Measurements from ENCODE around the gene PRIMA1. TPM values are rescaled to one million over a fixed set of nuclear protein-coding genes. Genes with fewer than 3 reads are reported as not detected.

The PRIMA1 gene
- total RNA-seq, 1 donor from 2014 or later: 4.0 TPM

DNA sequence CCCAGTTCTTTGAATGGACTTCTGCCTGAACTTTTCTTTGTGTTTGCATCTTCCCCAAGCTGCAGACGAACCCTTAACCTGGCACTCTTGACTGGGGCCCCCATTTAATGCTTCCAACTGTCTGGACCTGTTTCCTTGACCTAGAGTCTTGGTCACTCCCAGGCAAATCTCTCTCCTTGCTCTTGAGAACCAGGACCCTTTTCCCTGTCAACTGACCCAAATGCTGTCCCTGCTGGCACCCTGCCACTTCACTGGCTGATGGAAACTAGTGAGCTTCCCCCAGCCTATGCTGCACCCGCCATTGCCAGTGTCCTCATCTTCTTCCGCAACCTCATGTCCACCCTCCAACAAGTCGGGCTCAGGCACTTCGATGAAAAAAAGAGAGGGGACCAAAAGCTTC lies 79.5 kb downstream of the PRIMA1 start:
- H3K4me3 Mint-ChIP-seq (ENCODE audit: low read depth): no peak overlapping the region
- DNase-seq (ENCODE audit: low spot score, unreplicated experiment): no peak
- no peaks in the 10 kb centered on the region for H3K9me3 Mint-ChIP-seq (ENCODE audit: low read depth)
- TF ChIP-seq, protein P1, sequence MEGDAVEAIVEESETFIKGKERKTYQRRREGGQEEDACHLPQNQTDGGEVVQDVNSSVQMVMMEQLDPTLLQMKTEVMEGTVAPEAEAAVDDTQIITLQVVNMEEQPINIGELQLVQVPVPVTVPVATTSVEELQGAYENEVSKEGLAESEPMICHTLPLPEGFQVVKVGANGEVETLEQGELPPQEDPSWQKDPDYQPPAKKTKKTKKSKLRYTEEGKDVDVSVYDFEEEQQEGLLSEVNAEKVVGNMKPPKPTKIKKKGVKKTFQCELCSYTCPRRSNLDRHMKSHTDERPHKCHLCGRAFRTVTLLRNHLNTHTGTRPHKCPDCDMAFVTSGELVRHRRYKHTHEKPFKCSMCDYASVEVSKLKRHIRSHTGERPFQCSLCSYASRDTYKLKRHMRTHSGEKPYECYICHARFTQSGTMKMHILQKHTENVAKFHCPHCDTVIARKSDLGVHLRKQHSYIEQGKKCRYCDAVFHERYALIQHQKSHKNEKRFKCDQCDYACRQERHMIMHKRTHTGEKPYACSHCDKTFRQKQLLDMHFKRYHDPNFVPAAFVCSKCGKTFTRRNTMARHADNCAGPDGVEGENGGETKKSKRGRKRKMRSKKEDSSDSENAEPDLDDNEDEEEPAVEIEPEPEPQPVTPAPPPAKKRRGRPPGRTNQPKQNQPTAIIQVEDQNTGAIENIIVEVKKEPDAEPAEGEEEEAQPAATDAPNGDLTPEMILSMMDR (IDR thresholded peaks at IDR 0.05; ENCODE audit: unreplicated experiment): no peak
- no peaks in the 10 kb centered on the region for H3K4me1 Mint-ChIP-seq (ENCODE audit: low read depth)
- peaks cover 9% of the 10 kb centered on the region for H3K27me3 Mint-ChIP-seq
- no peak overlapping the region for H3K27ac Mint-ChIP-seq
- no peaks in the 10 kb centered on the region for H3K36me3 Mint-ChIP-seq (ENCODE audit: insufficient read depth)

DNA sequence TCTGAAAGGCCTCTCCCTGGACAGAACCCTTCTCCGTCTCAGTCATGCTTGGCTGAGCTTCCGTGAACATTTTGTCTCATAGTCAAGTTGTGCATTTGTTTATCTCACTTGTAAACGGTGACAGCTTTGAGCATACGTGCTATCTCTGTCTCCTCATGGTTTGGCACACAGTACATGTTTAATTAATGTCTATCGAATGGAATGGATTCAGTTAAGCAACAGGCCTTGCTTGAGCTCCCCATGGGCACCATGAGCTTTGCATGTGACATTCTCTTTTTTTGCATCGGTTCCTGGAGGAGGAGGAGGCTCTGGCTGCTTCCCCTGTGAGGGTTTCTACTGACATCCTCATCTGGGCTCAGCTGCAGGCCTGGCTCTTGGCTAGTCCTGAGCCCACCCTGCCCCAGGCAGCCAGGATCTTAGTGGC lies 80.0 kb downstream of the PRIMA1 start:
- H3K27ac Mint-ChIP-seq: no peak overlapping the region
- H3K4me3 Mint-ChIP-seq (ENCODE audit: low read depth): no peak overlapping the region
- H3K27me3 Mint-ChIP-seq: peaks cover 6% of the 10 kb centered on the region
- H3K4me1 Mint-ChIP-seq (ENCODE audit: low read depth): no peaks in the 10 kb centered on the region
- TF ChIP-seq, protein P1 (IDR thresholded peaks at IDR 0.05; ENCODE audit: unreplicated experiment): no peak
- no peaks in the 10 kb centered on the region for H3K9me3 Mint-ChIP-seq (ENCODE audit: low read depth)
- no peak for DNase-seq (ENCODE audit: low spot score, unreplicated experiment)
- H3K36me3 Mint-ChIP-seq (ENCODE audit: insufficient read depth): no peaks in the 10 kb centered on the region

DNA sequence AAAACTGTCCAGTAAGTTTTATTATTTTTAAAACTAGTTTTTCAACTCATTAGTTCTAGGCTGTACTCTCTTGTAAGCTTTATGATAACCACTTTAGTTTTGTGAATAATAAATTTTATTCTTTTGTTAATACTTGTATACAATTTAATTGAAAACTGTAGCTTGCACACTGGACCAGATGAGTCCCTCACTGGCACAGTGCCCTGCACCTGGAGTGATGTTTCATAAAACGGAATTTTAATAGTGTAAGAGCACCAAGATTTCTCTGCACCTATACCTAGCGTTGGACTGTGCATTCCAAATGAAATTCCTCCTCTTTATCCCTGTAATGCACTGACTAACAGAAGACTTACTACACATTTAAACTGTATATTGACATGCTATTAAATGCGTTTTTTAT lies 80.8 kb downstream of the PRIMA1 start:
- TF ChIP-seq, protein P1 (IDR thresholded peaks at IDR 0.05; ENCODE audit: unreplicated experiment): no peak
- DNase-seq (ENCODE audit: low spot score, unreplicated experiment): no peak
- no peaks in the 10 kb centered on the region for H3K4me1 Mint-ChIP-seq (ENCODE audit: low read depth)
- no peak overlapping the region for H3K27ac Mint-ChIP-seq
- H3K27me3 Mint-ChIP-seq: peaks cover 4% of the 10 kb centered on the region
- H3K9me3 Mint-ChIP-seq (ENCODE audit: low read depth): no peaks in the 10 kb centered on the region
- no peaks in the 10 kb centered on the region for H3K36me3 Mint-ChIP-seq (ENCODE audit: insufficient read depth)
- H3K4me3 Mint-ChIP-seq (ENCODE audit: low read depth): no peak overlapping the region

DNA sequence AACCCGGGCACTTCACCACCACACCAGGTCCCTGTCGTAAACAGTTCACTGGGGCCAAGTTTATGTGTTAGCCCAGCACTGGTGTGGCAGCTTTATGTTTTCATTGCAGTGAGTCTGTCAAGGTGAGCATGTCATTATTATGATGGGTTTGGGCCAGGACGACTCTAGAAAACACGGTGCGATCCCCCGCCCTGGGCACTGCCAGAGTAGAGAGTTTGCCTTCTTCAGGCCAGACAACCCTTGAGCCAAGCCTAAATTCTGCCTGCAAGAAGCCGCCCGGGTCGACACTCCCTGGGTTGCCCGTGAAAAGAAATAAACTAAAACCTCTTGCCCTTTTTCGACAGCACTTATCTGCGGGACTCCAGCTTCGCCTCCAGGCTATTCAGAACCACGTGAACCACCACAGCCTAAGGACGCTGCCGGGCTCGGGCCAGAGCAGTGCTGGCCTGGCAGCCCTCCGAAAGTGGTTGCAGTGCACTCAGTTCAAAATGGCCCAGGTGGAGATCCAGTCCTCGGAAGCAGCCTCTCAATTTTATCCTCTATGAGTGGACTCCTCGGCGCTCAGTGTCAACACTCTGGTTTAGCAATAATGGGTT lies 81.8 kb downstream of the PRIMA1 start:
- DNase-seq (ENCODE audit: low spot score, unreplicated experiment): no peak
- Mint-ChIP-seq H3K9me3 (ENCODE audit: low read depth) (no peaks in the 10 kb centered on the region), H3K4me1 (ENCODE audit: low read depth) (no peaks in the 10 kb centered on the region), H3K27me3 (peaks cover 4% of the 10 kb centered on the region), H3K36me3 (ENCODE audit: insufficient read depth) (no peaks in the 10 kb centered on the region), H3K4me3 (ENCODE audit: low read depth) (no peak overlapping the region), H3K27ac (no peak overlapping the region)
- TF ChIP-seq, protein P1 (IDR thresholded peaks at IDR 0.05; ENCODE audit: unreplicated experiment): no peak

DNA sequence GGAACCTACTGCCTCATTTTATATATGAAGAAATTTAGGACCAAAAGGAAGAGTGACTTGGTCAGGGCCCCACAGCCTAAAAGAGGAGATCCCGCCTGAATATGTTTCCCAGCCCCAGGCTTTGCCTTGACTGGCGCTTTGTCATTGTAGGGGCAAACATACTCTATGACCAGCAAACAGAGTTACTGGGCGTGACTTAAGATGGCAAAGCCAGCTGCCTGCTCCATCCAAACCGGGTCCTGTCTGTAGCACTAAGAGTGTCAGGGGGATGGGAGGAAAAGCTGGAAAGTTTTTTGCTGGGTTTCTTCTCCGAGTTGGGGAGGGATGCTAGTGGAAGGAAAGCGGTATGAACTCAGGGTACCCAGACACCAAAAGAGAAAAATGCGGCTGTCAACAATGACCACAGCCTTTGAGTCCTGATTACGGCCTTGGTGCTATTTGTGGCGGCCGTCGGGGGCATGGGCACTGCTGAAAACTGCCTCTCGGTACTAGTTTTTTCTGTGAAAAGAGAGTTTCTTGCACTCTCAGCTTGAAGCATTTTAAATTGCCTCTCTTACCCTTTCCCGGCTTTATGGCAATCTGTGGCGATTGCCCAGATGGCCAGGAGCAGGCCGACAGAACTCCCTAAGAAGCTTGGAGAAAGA lies 82.7 kb downstream of the PRIMA1 start:
- H3K36me3 Mint-ChIP-seq (ENCODE audit: insufficient read depth): no peaks in the 10 kb centered on the region
- H3K27me3 Mint-ChIP-seq: peaks cover 4% of the 10 kb centered on the region
- H3K4me3 Mint-ChIP-seq (ENCODE audit: low read depth): no peak overlapping the region

More for the DNA sequence above, 82.7 kb downstream of the PRIMA1 start:
- Mint-ChIP-seq H3K9me3 (ENCODE audit: low read depth) (no peaks in the 10 kb centered on the region), H3K27ac (no peak overlapping the region), H3K4me1 (ENCODE audit: low read depth) (no peaks in the 10 kb centered on the region)
- TF ChIP-seq, protein P1 (IDR thresholded peaks at IDR 0.05; ENCODE audit: unreplicated experiment): no peak
- no peak for DNase-seq (ENCODE audit: low spot score, unreplicated experiment)

Measured in progenitor cell of endocrine pancreas (in vitro differentiated cells).